GM23338 (cell line): Measurements from ENCODE around the gene SLC17A7.

Experiments used
- CREB1 ChIP-seq: fragments of 250-450 bp; sonication (Bioruptor Pico); IDR thresholded peaks from 2 replicates; pipeline ENCODE4 v1.5.0; 2020; ENCODE audit warnings: low read depth, mild to moderate bottlenecking, moderate library complexity
- CTCF ChIP-seq, 2 experiments: fragments of 200-600 bp in 1 of 2; sonication (generic) in 1 of 2; conservative IDR thresholded peaks; 2 replicates each; pipeline versions ENCODE4 v1.5.1 to v1.6.1; 2016 to 2017; ENCODE audit warnings: antibody characterized with exemption in 2 of 2, low read depth in 2 of 2, mild to moderate bottlenecking in 2 of 2, moderate library complexity in 1 of 2
- EZH2 ChIP-seq: fragments of 200-600 bp; sonication (generic); IDR thresholded peaks from one replicate; pipeline ENCODE4 v1.8.0; 2017; ENCODE audit warnings: antibody characterized with exemption, mild to moderate bottlenecking, low read depth; ENCODE audit not compliant: unreplicated experiment
- JUNB ChIP-seq: IDR thresholded peaks from one replicate; pipeline ENCODE4 v1.6.1; 2016; ENCODE audit warnings: antibody characterized with exemption; ENCODE audit not compliant: unreplicated experiment
- POLR2AphosphoS5 ChIP-seq: IDR thresholded peaks from 2 replicates; pipeline ENCODE4 v1.6.1; 2016; ENCODE audit warnings: antibody characterized with exemption, low read depth
- TF ChIP-seq, protein P1 (sequence below): IDR thresholded peaks from 2 replicates; pipeline ENCODE4 v1.6.1; 2016; ENCODE audit warnings: antibody characterized with exemption
- TF ChIP-seq, protein P2 (sequence below): fragments of 250-450 bp; sonication (Bioruptor Pico); IDR thresholded peaks from 2 replicates; pipeline ENCODE4 v1.5.0; 2020; ENCODE audit warnings: mild to moderate bottlenecking, moderate library complexity

DNA sequence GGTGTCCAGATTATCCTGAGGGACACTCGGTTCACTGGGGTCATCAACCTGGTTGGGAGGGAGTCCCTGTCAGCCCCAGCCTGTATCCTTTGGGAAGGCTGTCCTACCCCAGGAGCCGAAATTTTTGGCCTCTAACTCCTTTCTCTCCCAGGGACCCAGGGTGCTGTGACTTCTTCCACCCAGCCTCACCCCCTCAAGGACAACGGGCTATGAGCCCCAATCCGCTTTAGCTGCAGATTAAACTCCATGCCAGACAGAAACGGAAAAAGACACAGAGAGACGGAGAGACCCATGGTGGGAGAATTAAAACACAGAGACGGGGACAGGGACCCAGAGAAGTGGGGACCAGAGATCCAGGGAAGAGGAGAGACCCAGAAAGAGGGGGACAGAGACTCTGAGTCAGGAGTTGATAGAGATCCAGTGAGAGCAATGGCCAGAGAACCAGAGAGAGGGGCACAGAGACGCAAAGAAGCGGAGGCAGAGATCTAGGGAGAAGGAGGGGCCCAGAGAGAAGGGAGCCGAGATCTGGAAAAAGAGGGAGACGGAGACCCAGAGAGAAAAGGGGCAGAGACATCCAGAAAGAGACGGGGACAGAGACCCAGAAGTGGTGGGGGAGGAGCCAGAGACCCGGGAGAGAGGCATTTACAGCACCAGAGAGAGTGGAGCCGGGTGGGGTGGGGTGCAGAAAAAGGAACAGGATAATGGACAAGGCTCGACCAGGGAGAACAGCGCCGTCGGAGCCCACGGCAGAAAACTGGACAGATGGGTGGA, 703 bp downstream of the SLC17A7 start:
- TF ChIP-seq CTCF (conservative IDR thresholded peaks at IDR 0.05; ENCODE audit: low read depth in 2 of 2) (no peak), CREB1 (CRISPR knock-in tag) (no peak), EZH2 (no peak), JUNB (no peak), POLR2AphosphoS5 (no peak)
- TF ChIP-seq, protein P1, sequence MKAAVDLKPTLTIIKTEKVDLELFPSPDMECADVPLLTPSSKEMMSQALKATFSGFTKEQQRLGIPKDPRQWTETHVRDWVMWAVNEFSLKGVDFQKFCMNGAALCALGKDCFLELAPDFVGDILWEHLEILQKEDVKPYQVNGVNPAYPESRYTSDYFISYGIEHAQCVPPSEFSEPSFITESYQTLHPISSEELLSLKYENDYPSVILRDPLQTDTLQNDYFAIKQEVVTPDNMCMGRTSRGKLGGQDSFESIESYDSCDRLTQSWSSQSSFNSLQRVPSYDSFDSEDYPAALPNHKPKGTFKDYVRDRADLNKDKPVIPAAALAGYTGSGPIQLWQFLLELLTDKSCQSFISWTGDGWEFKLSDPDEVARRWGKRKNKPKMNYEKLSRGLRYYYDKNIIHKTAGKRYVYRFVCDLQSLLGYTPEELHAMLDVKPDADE: no peak
- TF ChIP-seq, protein P2, sequence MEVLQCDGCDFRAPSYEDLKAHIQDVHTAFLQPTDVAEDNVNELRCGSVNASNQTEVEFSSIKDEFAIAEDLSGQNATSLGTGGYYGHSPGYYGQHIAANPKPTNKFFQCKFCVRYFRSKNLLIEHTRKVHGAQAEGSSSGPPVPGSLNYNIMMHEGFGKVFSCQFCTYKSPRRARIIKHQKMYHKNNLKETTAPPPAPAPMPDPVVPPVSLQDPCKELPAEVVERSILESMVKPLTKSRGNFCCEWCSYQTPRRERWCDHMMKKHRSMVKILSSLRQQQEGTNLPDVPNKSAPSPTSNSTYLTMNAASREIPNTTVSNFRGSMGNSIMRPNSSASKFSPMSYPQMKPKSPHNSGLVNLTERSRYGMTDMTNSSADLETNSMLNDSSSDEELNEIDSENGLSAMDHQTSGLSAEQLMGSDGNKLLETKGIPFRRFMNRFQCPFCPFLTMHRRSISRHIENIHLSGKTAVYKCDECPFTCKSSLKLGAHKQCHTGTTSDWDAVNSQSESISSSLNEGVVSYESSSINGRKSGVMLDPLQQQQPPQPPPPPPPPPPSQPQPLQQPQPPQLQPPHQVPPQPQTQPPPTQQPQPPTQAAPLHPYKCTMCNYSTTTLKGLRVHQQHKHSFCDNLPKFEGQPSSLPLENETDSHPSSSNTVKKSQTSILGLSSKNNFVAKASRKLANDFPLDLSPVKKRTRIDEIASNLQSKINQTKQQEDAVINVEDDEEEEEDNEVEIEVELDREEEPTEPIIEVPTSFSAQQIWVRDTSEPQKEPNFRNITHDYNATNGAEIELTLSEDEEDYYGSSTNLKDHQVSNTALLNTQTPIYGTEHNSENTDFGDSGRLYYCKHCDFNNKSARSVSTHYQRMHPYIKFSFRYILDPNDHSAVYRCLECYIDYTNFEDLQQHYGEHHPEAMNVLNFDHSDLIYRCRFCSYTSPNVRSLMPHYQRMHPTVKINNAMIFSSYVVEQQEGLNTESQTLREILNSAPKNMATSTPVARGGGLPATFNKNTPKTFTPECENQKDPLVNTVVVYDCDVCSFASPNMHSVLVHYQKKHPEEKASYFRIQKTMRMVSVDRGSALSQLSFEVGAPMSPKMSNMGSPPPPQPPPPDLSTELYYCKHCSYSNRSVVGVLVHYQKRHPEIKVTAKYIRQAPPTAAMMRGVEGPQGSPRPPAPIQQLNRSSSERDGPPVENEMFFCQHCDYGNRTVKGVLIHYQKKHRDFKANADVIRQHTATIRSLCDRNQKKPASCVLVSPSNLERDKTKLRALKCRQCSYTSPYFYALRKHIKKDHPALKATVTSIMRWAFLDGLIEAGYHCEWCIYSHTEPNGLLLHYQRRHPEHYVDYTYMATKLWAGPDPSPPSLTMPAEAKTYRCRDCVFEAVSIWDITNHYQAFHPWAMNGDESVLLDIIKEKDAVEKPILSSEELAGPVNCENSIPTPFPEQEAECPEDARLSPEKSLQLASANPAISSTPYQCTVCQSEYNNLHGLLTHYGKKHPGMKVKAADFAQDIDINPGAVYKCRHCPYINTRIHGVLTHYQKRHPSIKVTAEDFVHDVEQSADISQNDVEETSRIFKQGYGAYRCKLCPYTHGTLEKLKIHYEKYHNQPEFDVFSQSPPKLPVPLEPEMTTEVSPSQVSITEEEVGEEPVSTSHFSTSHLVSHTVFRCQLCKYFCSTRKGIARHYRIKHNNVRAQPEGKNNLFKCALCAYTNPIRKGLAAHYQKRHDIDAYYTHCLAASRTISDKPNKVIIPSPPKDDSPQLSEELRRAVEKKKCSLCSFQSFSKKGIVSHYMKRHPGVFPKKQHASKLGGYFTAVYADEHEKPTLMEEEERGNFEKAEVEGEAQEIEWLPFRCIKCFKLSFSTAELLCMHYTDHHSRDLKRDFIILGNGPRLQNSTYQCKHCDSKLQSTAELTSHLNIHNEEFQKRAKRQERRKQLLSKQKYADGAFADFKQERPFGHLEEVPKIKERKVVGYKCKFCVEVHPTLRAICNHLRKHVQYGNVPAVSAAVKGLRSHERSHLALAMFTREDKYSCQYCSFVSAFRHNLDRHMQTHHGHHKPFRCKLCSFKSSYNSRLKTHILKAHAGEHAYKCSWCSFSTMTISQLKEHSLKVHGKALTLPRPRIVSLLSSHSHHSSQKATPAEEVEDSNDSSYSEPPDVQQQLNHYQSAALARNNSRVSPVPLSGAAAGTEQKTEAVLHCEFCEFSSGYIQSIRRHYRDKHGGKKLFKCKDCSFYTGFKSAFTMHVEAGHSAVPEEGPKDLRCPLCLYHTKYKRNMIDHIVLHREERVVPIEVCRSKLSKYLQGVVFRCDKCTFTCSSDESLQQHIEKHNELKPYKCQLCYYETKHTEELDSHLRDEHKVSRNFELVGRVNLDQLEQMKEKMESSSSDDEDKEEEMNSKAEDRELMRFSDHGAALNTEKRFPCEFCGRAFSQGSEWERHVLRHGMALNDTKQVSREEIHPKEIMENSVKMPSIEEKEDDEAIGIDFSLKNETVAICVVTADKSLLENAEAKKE (CRISPR knock-in tag): no peak
